Stimulated activated CD4-positive, alpha-beta T cell treated with anti-CD3 and anti-CD28 coated beads, Interleukin-4, amount 100 ng/mL, for 1 hour (primary cell): ENCODE data around the gene MMP10.

ENCODE experiments used
- DNase-seq: peaks from one replicate; pipeline ENCODE4 v3.0.0-alpha.2; 2020

The MMP10 gene

DNA sequence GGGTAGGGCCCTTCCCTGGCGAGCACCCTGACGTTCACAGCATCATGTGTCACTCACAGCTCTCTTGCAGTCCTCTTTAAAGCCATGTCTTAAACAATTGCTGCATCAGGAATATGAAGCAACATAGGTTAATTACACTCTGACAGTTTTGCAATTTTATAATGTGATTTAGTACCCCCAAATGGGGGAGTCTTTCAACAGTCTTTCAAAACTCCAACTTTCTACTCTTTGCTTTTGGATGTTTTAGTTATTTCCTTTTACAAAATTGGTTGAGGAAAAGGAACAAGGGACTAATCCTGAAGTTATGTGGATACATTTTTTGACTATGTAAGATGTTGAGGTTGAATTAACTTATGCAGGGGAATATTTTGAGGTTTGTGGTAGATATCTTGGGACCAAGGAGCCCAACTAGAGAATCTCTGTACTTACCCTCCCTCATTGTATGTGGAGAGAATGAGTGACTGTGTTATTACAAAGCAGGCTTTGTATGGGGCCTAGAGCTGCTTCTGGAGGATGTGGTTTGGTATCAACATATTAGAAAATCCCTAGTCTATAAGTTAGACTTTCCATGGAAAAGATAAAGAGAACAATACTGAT lies 55.4 kb downstream of the MMP10 start, which contains the start of gene MMP8:
Gene MMP8 (minus strand): TSS at position 51 of the 597 bp plus-strand sequence. CDS start 99 bp downstream, outside the sequence.
- DNase-seq, result no peak

- no peak for DNase-seq
These were observed 57.6 kb downstream of the MMP10 start for GRCh38 chr11:102722821-102723220.
